HG03558 (cell line): ENCODE results near the gene ZBTB45.
A peak's percentile ranks its signal among the peaks of the same experiment; 100 is the strongest.

Experiments
- ATAC-seq: cut with Tn5 transposase; IDR thresholded peaks from one replicate; pipeline ENCODE4 v1.9.1; 2021; ENCODE audit warnings: moderate number of reproducible peaks; ENCODE audit not compliant: unreplicated experiment; ENCODE audit errors: extremely low read depth

The ZBTB45 gene

GRCh38 chr19:58519355-58520256, at the start of gene ZBTB45:
Gene ZBTB45, minus strand, starts transcription at chr19:58519810. Its CDS starts 2,137 bp downstream, at chr19:58517673.
- peak; percentile 63 for ATAC-seq

GRCh38 chr19:58568453-58569130, 49.0 kb upstream of the ZBTB45 start:
- ATAC-seq: no peak

- no peak for ATAC-seq
These were observed 47.4 kb upstream of the ZBTB45 start for GRCh38 chr19:58566989-58567388.

GRCh38 chr19:58563823-58564222, 44.2 kb upstream of the ZBTB45 start:
- ATAC-seq: no peak

GRCh38 chr19:58563034-58563573, 43.5 kb upstream of the ZBTB45 start:
- ATAC-seq: no peak

GRCh38 chr19:58562122-58563033, 42.8 kb upstream of the ZBTB45 start:
- no peak for ATAC-seq

GRCh38 chr19:58561373-58562121, 41.9 kb upstream of the ZBTB45 start:
- ATAC-seq: no peak

- ATAC-seq: no peak
These were observed 41.3 kb upstream of the ZBTB45 start for GRCh38 chr19:58560921-58561320.

GRCh38 chr19:58560007-58560887, 40.6 kb upstream of the ZBTB45 start:
- ATAC-seq: no peak

- no peak for ATAC-seq
These were observed 39.8 kb upstream of the ZBTB45 start for GRCh38 chr19:58559275-58560006.

- ATAC-seq: peak; percentile 34
These were observed 39.1 kb upstream of the ZBTB45 start for GRCh38 chr19:58558623-58559274.

- ATAC-seq: no peak
These were observed 38.5 kb upstream of the ZBTB45 start, which contains the start of gene UBE2M for GRCh38 chr19:58558066-58558622. Gene UBE2M, minus strand, starts transcription at chr19:58558611. Its CDS starts 230 bp downstream, at chr19:58558381.

- no peak for ATAC-seq
These were observed 37.8 kb upstream of the ZBTB45 start for GRCh38 chr19:58557221-58558065.

GRCh38 chr19:58556622-58557220, 37.1 kb upstream of the ZBTB45 start:
- ATAC-seq: no peak

- no peak for ATAC-seq
These were observed 36.5 kb upstream of the ZBTB45 start for GRCh38 chr19:58555920-58556621.
